Left hindlimb (tissue), 1 donor: ENCODE data around the gene TPPP.

Experiments used
- DNase-seq: peaks from one replicate; pipeline ENCODE4 v3.0.0-alpha.2; 2018

The TPPP gene

DNA sequence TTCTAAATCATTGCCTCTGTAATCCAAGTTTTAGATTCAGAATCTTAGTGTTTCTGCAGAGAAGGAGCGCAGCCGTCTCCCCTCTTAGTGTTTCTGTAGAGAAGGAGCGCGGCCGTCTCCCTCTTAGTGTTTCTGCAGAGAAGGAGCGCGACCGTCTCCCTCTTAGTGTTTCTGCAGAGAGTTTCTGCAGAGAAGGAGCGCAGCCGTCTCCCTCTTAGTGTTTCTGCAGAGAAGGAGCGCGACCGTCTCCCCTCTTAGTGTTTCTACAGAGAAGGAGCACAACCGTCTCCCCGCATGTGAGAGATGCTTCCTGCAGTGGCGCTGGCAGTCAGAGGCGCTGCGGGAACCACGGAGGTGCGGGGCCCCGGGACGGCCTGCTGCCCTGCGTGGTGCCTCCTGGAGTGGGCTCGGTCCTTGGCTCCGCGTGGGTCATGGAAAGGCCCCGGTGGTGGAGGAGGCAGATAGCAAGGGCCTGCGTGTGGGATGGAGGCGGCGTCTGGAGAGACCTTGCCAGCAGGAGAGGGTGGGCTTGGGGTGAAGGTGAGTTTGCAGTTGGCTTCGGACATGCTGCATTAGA is 70.1 kb downstream of the TPPP start:
- no peak for DNase-seq

DNA sequence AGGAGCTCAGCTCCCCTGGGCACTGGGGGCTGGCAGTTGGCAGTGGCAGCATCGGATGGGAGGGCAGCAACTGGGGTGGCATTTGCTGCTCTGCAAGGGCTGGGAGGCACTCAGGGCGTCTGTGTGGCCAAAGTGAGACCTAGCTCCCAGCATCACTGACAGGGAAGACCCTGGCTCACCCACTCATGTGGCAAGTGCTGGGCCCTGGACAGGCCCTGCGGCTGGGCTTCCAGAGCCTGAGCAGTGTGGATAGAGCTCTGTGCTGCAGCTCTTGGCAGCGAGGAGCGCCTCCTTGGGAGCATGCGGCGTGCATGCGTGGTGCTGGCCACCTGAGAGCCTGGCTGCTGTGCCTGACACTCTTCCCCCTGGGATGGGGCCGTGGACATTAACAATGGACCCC is 70.8 kb downstream of the TPPP start:
- DNase-seq, result no peak

DNA sequence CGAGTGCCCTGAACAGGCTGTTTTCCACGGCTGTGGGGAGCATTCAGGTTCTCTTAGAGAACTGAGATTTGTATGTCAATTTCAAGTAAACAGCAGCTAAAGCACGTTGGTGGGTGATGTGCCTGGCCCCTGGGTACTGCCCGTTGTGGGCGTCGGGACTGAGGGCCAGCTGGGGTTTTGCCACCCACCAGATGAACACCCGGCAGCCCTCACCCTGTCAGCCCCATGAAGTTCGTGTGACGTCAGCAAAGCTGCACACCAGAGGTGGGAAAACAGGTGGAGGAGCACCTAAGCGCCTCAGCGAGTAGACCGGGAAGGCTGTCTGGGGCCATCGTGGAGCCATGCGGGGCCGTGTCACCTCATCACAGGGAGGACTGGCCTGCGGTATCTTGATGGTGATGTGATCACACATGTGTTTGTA is 71.8 kb downstream of the TPPP start:
- no peak for DNase-seq

DNA sequence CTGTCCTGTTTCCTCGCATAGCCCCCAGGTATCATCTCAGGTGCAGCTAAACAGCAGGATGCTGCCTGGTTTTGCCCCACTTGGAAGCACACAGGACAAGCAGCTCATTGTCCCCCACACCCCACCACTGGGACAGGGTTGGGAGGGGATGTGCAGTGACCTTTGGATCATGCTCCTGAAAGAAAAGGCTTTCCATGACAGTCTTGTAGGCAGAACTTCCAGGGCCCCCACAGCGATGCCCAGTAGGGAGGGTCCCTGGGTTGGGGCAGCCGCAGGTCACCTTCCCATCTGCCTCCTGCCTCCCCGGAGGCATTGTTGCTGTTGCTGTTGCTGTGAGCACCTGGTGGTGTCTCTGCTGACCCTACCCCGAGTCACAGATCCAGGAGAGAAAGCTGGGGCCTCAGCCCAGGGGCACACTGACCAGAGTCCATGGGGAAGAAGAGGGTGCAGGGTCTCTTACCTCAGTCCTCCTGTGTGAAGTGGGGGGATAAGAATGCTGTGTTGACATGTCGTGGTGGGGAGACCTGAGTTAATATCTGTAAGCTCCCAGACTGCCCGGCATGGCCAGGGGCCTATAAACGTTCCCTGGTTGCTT is 72.5 kb downstream of the TPPP start:
- no peak for DNase-seq

DNA sequence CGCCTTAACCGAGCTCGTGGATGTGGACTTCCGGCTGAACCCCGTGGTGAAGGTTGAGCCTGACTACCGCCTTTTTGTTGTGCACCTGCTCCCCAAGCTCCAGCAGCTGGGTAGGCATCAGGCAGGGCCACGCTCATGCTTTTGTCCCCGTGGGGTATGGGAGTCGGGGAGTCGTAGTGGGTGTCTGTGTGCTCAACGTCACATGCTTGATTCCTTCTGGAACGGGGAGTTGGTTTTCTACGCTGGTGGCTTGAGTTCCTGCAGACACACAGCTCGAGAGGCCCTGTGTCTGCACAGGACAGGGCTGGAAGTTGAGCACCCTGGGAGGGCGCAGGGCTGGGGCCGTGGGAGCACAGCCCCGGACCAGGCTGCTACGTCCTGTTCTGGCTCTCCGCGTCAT is 73.0 kb downstream of the TPPP start:
- no peak for DNase-seq

DNA sequence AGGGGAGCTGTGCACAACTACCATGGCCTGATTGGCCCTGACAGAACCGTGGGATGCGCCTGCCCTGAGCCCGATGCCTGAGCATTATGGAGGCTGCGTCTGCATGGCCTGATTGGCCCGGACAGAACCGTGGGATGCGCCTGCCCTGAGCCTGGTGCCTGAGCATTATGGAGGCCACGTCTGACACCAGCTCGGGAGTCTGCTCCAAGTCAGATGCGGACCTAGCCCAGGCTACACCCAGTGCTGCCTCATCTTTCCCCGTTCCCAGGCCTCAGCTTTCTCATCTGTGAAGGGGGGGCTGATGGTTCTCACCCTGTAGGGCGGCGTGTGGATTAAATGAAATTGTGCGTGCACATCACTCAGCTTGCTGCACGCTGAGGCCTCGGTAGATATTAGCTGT is 73.7 kb downstream of the TPPP start:
- no peak for DNase-seq

DNA sequence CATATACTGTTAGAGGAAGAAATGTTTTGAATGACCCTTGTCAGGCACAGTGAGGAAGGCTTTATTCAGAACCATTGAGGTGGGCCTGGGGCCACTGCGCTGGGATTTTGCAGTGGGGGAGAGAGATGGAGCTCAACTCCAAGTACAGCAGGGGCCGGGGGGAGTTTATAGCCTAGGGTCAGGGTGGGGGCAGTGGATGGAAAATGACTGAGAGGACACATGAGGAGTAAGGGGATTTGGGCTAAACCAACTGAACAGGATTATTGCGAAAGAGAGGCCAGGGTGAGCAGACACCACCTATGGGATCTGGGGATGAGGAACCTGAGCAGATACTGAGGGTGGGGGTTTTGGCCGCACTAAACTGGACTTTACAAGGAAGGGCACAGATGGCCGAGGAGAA is 74.7 kb downstream of the TPPP start:
- DNase-seq, result no peak

DNA sequence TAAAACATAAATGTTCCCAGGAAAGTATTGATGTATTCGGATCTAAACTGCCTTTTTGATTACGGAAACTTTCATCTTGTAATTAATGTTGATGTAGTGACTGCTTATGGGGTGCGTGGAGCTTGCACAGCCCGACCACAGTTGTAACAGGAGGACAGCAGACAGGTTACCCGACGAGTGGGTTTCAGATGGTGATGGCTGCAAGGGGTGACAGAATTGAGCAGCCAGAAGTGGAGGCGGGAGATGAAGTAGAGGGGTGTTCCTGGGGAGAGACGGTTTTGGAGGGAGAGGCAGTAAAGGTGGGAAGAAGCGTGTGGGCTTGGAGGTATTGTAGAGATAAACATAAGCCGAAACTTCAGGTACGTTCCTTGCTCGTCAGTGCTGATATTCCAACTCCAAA is 75.3 kb downstream of the TPPP start:
- no peak for DNase-seq

DNA sequence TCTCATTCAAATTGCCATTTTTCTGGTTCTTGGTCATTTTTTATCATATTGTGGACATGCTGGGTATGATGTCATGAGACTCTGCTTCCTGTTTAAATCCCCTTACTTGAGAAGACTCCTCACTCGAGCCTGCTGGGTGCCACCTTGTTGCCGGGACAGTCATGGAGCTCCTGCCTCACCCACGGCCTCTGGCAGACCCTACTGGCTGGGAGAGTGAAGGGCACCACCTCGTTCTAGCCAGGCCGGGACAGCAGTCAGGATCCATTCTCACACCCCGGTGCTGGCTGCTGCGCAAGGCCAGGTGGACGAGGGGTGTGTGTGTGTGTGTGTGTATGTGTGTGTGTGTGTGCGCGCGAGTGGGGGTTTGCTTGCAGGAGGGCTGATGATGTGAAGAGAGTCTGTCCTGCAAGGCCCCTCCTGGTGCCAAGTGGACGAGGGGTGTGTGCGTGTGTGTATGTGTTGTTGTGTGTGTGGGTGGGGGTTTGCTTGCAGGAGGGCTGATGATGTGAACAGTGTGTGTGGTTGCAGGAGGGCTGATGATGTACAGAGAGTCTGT is 76.6 kb downstream of the TPPP start:
- no peak for DNase-seq

DNA sequence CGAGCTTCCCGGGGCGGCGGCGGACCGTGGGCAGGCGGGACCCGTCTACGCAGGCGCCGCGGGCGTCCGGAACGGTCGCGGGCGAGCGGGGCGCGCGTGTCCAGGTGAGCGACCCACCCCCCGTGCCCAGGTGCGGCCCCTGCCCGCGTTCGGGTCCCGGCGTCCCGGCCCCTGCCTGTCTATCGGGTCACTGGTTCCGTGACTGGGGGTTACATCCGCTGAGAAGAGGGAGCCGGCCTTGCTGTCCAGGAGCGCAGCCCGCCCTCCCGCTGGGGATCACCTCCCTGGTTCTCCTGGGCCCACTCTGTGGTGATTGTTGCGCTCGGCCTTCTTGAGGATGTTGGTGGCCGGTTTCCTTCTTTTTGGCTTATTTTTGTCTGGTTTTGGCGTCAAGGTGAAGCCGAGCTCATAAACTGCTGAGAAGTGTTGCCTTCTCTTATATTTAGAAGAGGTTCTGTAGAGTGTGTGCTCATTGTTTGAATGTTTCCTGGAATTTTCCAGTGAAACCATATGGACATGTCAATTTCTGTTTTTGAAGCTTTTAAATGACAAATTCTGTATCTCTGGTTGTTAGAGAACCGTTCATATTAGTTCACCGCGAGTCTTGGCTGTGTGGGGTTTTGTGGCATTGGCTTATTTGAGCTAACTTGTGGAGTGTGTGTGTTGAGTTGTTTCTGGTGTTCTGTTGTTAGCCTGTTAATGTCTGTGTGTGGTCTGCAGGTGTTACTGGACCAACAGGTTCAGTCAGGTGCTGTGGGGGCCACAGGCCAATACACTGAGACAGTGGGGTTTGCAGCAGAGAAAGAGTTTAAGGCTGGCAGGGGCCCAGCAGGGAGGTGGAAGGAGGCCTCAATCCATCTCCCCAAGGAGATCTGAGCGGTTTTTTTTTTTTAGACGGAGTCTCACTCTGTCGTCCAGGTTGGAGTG is 80.4 kb downstream of the TPPP start:
- DNase-seq, result no peak

DNA sequence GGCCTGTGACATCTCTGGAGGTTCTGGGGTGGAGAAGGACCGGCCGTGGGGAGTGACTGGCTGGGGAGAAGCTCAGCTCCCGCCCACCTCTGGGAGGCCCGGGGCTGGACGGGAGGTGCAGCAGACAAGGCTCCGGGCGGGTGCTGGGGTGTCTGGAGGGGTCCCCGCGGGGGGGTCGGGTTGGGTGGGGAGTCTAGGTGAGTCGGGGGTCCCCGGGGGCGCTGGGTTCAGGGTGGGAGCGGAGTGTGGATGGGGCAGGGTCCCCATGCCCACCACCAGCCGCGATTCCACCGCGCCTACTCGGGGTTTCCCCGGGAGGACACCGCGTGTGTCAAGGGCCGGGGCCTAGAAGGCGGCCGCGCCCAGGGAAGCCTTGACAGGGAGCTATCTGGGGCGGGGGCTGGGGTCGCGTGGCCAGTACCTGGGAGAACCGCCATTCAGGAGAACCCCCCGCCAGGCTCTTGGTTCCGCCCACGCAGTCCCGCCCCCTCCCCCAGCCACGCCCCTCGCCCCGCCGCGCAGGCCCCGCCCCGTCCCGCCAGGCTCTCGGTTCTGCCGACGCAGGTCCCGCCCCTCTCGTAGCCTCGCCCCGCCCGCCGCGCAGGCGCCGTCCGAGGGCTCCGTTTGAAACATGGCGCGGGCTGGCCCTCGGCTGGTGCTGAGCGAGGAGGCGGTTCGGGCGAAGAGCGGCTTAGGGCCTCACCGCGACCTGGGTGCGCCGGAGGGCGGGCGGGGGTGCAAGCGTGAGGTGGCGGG is 81.2 kb downstream of the TPPP start, which contains the start of gene CEP72:
CEP72 (plus strand) TSS at position 610 of the 756 bp plus-strand sequence; CDS start at position 632, 22 bp downstream.
- peak; percentile 94 for DNase-seq

DNA sequence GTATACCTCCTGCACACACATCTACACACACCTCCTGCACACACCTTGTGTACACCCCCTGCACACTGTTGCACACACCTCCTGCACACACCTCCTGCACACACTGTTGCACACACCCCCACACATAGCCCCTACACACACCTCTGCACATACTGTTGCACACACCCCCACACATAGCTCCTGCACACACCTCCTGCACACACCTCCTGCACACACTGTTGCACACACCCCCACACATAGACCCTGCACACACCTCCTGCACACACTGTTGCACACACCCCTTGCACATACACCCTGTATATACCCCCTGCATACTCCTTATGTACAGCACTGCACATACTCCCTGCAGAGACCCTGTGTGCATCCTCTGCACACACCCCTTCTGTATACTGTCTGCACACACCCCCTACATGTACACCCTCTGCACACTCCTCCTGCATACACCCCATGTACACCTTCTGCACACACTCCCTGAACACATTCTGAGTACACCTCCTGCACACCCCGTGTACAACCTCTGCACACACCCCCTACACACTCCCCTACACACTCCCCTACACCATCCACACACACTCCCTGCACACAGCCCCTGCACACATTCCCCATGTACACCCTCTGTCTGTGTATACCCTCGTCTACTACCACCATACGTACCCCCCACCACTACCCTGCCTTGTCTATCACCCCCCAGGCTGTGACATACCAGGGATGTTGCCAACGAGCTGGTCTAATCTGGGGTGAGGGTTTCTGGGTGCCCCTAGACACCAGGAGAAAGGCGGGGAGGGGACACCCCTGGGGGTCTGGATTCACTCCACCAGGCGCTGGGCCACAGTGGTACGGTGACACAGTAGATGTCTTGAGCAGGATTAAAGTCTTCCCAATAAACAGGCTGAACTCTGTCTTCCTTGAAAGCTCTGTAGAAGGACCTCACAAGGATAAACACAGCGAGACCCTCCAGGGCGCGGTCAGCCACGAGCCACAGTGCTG is 82.1 kb downstream of the TPPP start:
- no peak for DNase-seq

DNA sequence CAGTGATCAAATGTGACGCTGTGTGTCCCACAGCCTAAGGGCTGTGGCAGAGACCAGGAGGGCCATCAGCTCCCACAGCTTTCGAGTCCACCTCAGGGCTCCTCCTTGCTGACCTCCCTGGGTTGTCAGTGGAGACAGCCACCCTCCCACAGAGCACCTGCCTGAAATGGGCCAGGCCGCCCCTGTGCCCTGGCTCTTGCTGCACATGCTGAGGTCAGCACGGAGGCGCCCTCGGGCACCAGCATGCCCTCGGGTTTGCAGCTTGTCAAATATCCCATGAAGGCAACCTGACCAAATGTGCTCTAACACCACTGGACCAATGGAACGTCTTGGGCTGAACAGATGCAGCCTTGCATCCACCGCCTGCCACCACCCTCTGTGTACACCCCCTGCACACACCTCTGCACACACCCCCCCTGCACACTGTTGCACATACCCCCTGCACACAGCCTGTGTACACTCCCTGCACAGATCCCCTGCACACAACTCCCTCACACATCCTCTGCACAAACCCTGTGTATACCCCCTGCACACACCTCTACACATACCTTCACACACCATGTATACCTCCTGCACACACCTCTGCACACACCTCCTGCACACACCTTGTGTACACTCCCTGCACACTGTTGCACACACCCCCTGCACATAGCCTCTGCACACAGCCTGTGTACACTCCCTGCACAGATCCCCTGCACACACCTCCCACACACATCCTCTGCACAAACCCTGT is 83.0 kb downstream of the TPPP start:
- DNase-seq, result no peak
